Activated T-cell treated with anti-CD3 and anti-CD28 coated beads for 1 hour (primary cell): ENCODE results near the gene ANKMY1.
A peak's percentile ranks its signal among the peaks of the same experiment; 100 is the strongest.

Experiments
- DNase-seq: peaks from one replicate; pipeline ENCODE4 v3.0.0-alpha.2; 2020; ENCODE audit warnings: low read depth

Gene ANKMY1

GRCh38 chr2:240520130-240520973 lies 37.4 kb downstream of the ANKMY1 start:
- DNase-seq: no peak

DNA sequence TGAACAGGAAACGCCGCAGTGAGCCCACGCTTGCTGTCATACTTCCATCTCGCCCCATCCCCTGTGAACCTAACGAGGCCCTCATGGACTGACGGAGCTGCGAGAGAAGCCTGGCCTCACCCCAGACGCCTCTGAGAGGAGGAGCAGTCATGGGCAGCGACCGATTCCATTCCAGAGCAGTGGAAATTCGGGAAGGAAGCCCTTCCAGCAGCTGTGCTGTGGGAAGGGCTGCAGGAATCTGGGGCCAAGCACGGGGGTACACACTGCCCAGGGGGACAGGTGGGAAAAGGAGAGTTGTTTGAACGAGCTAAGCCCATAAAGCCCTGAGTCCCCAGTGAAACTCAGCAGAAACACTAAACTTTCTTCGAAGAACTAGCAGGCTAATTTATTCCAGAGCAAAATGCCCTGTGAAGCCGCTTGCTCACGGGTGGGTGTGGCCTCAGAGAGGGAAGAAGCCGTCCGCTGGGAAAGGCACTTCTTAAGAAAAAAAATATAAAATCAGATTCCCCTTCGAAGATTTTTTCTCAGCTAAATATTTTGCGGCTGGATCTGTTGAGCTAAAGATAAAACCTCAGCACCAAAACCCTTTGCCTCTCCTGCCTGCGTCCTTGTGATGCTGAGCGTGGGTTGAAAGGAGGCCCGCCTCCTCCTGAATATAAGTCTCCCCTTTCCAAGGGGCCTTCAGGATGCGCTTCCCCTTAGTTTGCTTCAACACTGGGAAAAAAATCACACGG lies 38.2 kb downstream of the ANKMY1 start:
- no peak for DNase-seq

- no peak for DNase-seq
These were observed 38.8 kb downstream of the ANKMY1 start for GRCh38 chr2:240518981-240519380.

DNA sequence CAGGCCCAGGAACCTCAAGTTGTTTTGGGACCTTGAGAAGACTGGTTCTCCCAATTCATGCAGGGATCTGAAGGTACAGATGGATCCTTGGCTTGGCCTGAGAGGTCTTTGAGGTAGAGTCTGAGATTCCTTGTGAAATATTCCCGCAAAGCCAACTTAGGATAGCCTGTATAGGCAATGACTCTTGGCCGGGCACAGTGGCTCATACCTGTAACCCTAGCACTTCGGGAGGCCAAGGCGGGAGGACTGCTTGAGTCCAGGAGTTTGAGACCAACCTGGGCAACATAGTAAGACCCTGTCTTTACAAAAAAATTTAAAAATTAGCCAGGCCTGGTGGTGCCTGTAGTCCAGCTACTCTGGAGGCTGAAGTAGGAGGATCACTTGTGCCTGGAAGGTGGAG lies 40.4 kb downstream of the ANKMY1 start:
- DNase-seq: no peak

- DNase-seq: no peak
These were observed 43.2 kb downstream of the ANKMY1 start for GRCh38 chr2:240514631-240515030.

- peak; percentile 81 for DNase-seq
These were observed 44.1 kb downstream of the ANKMY1 start for GRCh38 chr2:240513549-240514287.

DNA sequence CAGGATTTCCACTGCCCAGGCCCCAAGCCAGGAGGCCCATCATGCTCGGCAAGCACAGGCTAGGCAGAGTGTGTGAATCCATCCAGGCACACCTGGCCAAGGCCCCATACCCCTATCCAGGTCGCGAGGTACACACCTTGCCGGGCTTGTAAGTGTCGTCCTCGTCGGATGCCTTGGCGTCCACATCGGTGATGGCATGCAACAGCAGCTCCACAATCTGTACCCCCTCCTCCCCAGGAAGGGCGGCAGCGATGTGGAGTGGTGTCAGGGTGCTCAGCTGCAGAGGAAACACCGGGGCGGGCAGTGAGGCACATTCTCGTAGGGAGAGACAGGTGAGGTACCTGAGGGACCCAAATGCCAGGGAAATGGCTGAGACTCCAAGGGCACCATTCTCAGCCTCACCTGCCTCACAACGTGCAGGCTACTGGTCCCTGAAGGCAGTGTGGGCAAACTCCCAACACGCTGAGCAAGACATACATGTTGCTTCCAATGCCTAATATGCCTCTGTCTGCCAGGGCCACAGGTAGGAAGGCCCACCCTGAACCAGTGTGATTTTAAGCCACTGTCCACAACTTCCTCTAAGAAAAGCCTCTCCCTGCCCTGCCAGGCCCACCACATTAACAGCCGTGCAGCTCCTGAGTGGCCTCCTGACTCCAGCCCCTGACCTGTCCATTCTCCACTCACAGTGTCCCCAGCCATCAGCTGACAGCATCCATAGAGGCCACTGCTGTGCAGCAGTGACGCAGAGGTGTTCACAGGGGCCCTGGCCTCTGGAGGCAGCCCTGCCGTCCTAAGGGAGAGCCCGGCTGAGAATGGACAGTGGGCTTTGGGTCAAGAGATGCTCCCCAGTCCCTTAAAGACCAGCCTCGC lies 44.9 kb downstream of the ANKMY1 start:
- DNase-seq: no peak

DNA sequence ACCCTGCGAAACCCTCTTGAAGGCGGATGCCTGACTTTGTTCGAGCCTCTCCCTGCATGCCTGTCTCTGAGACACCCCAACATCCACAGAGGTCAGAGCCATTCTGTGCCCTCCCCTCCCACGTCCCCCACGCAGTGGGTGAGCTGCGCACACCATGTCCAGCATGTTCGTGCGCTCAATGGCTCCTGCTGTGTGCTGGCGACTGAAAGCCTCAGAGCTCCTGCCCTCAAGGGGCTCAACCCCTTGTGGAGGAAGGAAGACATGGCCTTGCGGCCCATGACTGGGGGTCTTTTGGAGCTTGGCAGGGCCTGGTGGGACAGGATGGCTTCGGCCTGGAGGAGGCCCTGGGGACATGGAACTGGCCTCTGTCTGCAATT lies 45.7 kb downstream of the ANKMY1 start:
- DNase-seq: no peak

- no peak for DNase-seq
These were observed 46.3 kb downstream of the ANKMY1 start for GRCh38 chr2:240511351-240512108.

- DNase-seq: no peak
These were observed 47.1 kb downstream of the ANKMY1 start for GRCh38 chr2:240510513-240511210.

GRCh38 chr2:240509667-240510512 lies 47.9 kb downstream of the ANKMY1 start:
- DNase-seq: no peak

- no peak for DNase-seq
These were observed 48.8 kb downstream of the ANKMY1 start for GRCh38 chr2:240508832-240509545.

DNA sequence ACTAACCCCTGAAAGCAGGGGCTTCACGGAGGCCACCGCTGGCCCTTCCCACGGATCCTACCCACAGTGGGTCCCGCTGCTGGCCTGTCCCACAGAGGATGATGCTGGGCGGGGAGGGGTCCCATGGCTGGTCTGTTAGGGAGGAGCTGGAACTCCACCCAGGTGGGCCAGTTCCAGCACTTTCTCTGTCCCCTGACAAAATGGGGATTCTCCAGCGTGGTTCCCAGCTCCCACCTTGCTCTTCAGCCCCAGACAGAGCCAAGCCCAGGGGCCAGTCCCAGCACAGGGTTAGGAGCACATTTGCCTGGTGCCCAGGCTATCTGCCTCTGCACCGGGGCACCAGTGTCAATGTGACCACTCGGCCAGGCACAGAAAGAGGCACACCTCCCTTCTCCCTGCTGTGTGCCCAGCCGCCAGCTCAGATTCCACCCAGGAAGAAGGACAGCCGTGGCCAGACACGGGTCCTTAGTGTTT lies 50.0 kb downstream of the ANKMY1 start:
- DNase-seq: no peak

DNA sequence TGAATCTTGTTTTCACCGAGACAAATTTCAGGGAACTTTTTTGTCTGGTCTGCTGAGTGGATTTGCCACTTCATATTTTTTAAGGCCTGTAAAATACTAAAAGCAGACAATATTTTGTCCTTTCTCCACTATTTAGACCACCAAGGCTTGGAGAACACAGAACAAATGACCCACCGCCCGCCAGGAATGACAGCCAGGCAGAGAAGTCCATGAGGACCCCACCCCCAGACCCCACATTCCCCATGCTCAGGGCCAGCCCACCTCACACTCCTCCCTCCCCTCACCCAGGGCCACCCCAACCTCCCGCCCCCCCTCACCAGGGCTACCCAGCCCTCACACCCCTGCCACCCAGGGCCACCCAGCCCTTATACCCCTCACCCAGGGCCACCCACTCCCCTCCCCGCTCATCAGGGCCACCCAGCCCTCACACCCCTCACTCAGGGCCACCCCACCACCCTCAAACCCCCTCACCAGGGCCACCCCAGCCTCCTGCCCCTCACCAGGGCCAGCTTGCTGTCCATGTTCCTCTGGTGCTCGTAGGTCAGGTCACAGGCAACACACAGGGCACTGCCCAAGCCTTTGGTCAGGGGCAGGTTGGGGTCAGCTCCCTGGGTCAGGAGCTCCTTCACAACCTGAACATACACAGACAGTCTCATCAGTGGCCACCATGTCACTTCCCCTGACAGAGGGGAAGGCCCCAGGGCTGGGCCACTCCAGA lies 50.6 kb downstream of the ANKMY1 start:
- DNase-seq: no peak

GRCh38 chr2:240506406-240507059 lies 51.3 kb downstream of the ANKMY1 start:
- DNase-seq: no peak

- no peak for DNase-seq
These were observed 51.9 kb downstream of the ANKMY1 start for GRCh38 chr2:240505910-240506309.

DNA sequence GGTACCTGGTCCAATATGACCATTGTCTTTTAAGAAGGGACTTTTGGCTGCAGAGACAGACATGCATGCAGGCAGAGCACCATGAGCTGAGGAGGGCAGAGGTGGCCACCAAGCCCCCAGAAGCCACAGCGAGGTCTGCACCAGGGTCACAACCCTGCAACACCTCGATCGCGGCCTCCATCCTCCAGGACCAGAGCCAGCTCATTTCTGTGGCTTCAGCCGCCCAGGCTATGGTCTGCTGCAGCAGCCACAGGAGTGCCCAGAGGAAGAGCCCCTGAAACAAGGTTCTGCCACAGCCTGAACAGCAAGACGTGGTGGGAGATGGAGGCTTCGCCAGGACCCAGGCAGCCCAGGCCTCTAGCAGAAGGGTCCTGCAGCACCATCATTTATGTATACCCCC lies 53.9 kb downstream of the ANKMY1 start:
- no peak for DNase-seq
